HL-60 (cell line): ENCODE results near the gene JUP.

Source experiments
- GABPA ChIP-seq: IDR thresholded peaks from 2 replicates; pipeline ENCODE4 v1.6.1; 2012; ENCODE audit warnings: low read depth
- POLR2AphosphoS5 ChIP-seq: IDR thresholded peaks from 2 replicates; pipeline ENCODE4 v1.6.1; 2012; ENCODE audit warnings: low read depth
- REST ChIP-seq: IDR thresholded peaks from 2 replicates; pipeline ENCODE4 v1.6.1; 2012; ENCODE audit warnings: low read depth; ENCODE audit not compliant: insufficient replicate concordance
- SPI1 ChIP-seq: IDR thresholded peaks from 2 replicates; pipeline ENCODE4 v1.6.1; 2012; ENCODE audit warnings: low read depth, mild to moderate bottlenecking, borderline replicate concordance
- TF ChIP-seq, protein P1 (sequence below): IDR thresholded peaks from one replicate; pipeline ENCODE4 v1.5.1; 2011; ENCODE audit warnings: low read length, control low read depth, inconsistent platforms; ENCODE audit not compliant: insufficient read depth

DNA sequence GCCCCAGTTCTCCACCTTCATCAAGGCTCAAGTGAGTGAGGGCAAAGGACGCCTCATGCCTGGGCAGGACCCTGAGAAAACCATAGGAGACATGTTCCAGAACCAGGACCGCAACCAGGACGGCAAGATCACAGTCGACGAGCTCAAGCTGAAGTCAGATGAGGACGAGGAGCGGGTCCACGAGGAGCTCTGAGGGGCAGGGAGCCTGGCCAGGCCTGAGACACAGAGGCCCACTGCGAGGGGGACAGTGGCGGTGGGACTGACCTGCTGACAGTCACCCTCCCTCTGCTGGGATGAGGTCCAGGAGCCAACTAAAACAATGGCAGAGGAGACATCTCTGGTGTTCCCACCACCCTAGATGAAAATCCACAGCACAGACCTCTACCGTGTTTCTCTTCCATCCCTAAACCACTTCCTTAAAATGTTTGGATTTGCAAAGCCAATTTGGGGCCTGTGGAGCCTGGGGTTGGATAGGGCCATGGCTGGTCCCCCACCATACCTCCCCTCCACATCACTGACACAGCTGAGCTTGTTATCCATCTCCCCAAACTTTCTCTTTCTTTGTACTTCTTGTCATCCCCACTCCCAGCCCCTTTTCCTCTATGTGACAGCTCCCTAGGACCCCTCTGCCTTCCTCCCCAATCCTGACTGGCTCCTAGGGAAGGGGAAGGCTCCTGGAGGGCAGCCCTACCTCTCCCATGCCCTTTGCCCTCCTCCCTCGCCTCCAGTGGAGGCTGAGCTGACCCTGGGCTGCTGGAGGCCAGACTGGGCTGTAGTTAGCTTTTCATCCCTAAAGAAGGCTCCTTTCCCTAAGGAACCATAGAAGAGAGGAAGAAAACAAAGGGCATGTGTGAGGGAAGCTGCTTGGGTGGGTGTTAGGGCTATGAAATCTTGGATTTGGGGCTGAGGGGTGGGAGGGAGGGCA lies 36.0 kb upstream of the JUP start:
- TF ChIP-seq, protein P1, sequence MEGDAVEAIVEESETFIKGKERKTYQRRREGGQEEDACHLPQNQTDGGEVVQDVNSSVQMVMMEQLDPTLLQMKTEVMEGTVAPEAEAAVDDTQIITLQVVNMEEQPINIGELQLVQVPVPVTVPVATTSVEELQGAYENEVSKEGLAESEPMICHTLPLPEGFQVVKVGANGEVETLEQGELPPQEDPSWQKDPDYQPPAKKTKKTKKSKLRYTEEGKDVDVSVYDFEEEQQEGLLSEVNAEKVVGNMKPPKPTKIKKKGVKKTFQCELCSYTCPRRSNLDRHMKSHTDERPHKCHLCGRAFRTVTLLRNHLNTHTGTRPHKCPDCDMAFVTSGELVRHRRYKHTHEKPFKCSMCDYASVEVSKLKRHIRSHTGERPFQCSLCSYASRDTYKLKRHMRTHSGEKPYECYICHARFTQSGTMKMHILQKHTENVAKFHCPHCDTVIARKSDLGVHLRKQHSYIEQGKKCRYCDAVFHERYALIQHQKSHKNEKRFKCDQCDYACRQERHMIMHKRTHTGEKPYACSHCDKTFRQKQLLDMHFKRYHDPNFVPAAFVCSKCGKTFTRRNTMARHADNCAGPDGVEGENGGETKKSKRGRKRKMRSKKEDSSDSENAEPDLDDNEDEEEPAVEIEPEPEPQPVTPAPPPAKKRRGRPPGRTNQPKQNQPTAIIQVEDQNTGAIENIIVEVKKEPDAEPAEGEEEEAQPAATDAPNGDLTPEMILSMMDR: no peak
- no peak for TF ChIP-seq GABPA
- no peak for TF ChIP-seq POLR2AphosphoS5
- TF ChIP-seq REST: no peak
- no peak for TF ChIP-seq SPI1
